ENCODE results near the gene MITF. TPM values are rescaled to one million over a fixed set of nuclear protein-coding genes. Genes with fewer than 3 reads are reported as not detected.

Gene MITF
- 0.54 TPM for polyA plus RNA-seq

DNA sequence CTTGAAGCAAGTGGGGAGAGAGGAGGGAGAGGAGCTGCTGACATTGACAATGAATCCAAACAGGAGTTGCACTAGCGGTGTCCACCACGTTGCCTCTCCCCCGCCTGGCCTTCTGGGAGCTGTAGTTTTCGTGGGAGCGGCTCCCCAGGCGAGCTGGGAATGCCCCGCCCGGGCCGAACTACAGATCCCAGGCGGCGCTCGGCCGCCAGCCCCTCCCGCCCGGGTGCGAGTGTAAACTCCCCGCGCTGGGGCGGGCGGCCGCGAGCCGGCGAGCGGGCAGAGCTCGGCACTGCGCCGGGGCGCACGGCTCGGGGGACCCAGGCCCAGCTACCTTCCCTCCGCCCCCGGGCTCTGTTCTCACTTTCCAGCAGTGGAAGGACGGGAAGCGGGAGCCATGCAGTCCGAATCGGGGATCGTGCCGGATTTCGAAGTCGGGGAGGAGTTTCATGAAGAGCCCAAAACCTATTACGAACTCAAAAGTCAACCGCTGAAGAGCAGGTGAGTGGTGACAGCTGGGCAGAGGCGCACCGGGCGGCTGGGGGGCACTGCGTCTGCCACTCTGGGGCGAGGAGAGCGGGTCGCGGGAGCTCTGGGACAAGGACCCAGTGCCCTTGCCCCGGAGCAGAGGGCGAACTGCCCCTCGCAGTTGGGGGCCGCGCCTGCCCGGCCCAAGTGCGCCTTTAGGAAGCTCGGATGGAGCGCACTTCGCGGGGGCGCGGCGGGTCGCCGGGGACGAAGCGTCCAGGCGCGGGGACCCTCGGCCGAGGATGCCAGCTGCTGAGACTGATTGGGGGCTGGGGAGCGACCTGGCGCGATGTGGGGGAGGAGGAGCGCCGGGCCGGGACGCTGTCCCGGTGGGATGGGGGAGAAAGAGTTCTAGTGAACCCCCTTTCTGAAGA lies at the start of gene MITF:
Gene MITF, plus strand, starts transcription at position 261 of the 899 bp plus-strand sequence. Its CDS starts 134 bp downstream, at position 395.
- Mint-ChIP-seq H3K4me3 (peak within 1 kb of the TSS in 3 of 4 donors; percentile 23 to 85 (median 35)), H3K9me3 (no peaks in the 10 kb centered on the region), H3K36me3 (no peaks in the 10 kb centered on the region), H3K27ac (no peak within 1 kb of the TSS), H3K4me1 (peaks cover 0 to 2% (median 2%) of the 10 kb centered on the region in 3 donors), H3K27me3 (peaks cover 28% of the 10 kb centered on the region)

GRCh38 chr3:69691860-69692259 lies 47.4 kb upstream of the MITF start:
- no peak overlapping the region for H3K27ac Mint-ChIP-seq

DNA sequence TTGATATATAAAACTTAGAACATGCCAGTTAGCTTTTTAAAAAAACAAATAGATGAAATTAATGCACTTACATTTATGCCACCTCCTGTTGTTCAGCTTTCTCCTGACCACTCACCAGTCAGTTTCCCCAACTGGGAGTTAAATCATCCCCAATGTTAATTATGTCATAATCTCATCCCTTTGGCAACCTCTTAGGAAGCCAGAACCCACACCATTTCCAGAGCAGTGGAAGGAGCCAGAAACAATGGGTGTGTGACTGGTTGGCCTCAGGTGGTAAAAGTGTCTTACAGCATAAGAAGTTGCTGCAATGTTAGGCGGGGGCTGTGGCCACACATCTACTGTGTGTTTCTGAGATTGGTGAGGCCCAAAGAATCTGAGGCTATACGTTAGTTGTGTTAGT lies 46.5 kb upstream of the MITF start:
- Mint-ChIP-seq H3K36me3 (no peaks in the 10 kb centered on the region), H3K9me3 (peaks cover 0 to 4% (median 0%) of the 10 kb centered on the region in 3 donors), H3K27me3 (peaks cover 3% of the 10 kb centered on the region), H3K4me3 (no peak overlapping the region), H3K27ac (no peak overlapping the region), H3K4me1 (no peaks in the 10 kb centered on the region)

More at GRCh38 chr3:69691860-69692259, 47.4 kb upstream of the MITF start:
- Mint-ChIP-seq H3K4me1 (no peaks in the 10 kb centered on the region), H3K27me3 (peaks cover 3% of the 10 kb centered on the region), H3K36me3 (no peaks in the 10 kb centered on the region), H3K9me3 (peaks cover 0 to 4% (median 0%) of the 10 kb centered on the region in 3 donors), H3K4me3 (no peak overlapping the region)

- no peaks in the 10 kb centered on the region for H3K4me1 Mint-ChIP-seq
- H3K27me3 Mint-ChIP-seq, result peaks cover 3% of the 10 kb centered on the region
- no peak overlapping the region for H3K27ac Mint-ChIP-seq
- H3K36me3 Mint-ChIP-seq, result no peaks in the 10 kb centered on the region
- peaks cover 3 to 7% (median 7%) of the 10 kb centered on the region in 3 donors for H3K9me3 Mint-ChIP-seq
- no peak overlapping the region for H3K4me3 Mint-ChIP-seq
Observed at GRCh38 chr3:69695443-69695842, 43.8 kb upstream of the MITF start.

DNA sequence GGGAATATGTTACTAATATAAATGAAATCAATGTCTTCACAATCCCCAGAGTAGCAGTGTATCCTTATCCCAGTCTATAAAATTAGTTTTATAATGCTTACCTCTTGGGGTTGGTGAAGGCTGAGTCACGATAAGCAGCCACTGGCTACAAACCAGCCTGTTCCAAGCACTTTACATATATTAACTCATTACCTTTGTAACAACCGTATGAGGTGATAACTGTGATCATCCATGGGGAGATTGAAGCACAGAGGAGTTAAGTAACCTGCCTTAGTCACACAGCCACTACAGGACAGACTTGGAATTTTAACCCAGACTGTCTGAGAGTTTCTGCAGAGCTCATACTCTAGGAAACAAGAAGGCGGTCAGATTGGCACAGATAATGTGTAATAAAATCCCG lies 43.3 kb upstream of the MITF start:
- H3K9me3 Mint-ChIP-seq, result peaks cover 3 to 11% (median 8%) of the 10 kb centered on the region in 3 donors
- H3K36me3 Mint-ChIP-seq, result no peaks in the 10 kb centered on the region
- H3K27me3 Mint-ChIP-seq, result peaks cover 3% of the 10 kb centered on the region
- no peak overlapping the region for H3K27ac Mint-ChIP-seq
- H3K4me1 Mint-ChIP-seq, result no peaks in the 10 kb centered on the region
- no peak overlapping the region for H3K4me3 Mint-ChIP-seq

DNA sequence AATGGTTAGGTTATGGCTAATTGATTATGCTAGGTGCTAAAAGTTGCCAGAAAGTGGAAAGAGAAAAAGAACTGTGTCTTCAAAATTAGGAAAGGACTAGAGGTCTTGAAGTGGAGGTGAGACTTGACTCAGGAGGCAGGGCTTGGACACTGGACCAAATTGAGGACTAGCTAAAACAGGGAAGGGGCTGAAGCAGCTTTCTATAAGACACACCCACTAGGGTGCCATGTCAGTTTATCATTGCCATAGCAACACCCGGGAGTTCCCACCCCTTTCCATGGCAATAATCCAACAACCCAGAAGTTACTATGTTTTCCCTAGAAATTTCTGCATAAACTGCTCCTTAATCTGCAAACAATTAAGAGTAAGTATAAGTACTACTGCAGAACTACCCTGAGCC lies 42.9 kb upstream of the MITF start:
- Mint-ChIP-seq H3K27ac (no peak overlapping the region), H3K27me3 (peaks cover 3% of the 10 kb centered on the region), H3K4me1 (no peaks in the 10 kb centered on the region), H3K4me3 (no peak overlapping the region), H3K36me3 (no peaks in the 10 kb centered on the region), H3K9me3 (peaks cover 3 to 13% (median 12%) of the 10 kb centered on the region in 3 donors)

DNA sequence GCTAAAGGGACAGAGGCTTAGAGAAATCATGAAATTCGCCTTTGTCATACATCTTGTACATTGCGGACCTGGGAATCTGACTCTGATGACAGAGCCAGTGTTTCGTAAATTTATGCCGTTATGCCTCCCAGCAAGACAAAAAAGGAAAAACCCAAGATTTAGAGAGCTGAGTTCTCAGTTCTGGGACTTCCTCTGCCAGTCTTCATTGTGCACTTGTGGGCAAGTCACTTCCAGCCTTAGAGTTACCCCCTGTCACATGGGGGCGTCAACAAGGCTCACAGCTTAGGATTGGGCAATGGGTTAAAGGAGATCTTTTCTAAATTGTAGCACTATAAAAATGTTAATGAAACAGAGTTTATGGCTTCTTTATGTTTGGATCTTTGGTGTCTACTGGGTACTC lies 41.9 kb upstream of the MITF start:
- H3K4me3 Mint-ChIP-seq, result no peak overlapping the region
- H3K4me1 Mint-ChIP-seq, result no peaks in the 10 kb centered on the region
- peaks cover 3 to 17% (median 14%) of the 10 kb centered on the region in 3 donors for H3K9me3 Mint-ChIP-seq
- no peak overlapping the region for H3K27ac Mint-ChIP-seq
- H3K27me3 Mint-ChIP-seq, result peaks cover 3% of the 10 kb centered on the region
- no peaks in the 10 kb centered on the region for H3K36me3 Mint-ChIP-seq

DNA sequence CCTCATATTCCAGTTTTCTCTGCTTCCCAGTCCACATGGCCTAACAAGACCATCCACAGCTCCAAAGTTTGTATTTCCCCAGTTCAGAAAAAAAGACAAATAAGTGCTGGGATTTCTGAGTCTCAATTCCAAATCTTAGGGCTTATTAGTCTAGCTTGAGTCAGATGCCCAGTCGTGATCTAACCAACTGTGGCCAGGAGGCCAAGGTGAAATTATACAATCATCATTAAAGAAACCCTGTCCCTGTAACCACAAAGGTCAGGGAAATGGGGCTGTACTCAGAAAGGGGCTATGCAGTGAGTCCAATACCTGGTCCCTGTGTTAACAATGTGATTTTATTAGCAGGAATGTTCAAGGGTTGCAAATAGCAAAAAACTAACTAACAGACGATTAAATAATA lies 40.5 kb upstream of the MITF start:
- Mint-ChIP-seq H3K4me3 (no peak overlapping the region), H3K27me3 (peaks cover 3% of the 10 kb centered on the region), H3K27ac (no peak overlapping the region), H3K4me1 (no peaks in the 10 kb centered on the region), H3K9me3 (peaks cover 3 to 17% (median 14%) of the 10 kb centered on the region in 3 donors), H3K36me3 (no peaks in the 10 kb centered on the region)

DNA sequence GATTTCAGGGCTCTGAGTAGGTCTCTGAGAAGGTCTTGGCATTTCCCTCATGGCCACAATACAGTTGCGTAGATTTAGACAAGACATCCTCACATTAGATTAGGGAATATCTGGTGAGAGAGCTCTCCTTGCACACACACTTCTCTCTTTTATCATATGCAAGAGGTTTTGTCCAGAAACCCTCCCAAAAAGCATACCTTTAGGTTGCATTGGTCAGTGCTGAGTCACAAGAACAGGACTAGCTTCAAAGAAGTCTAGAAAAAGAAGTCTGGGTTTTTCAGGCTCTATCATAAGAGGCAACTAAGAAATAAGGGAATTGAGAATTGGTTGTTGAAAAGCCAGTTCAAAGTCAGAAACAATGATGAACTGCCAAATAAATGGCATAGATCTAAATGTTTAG lies 40.1 kb upstream of the MITF start:
- H3K27ac Mint-ChIP-seq, result no peak overlapping the region
- H3K9me3 Mint-ChIP-seq, result peaks cover 4 to 17% (median 14%) of the 10 kb centered on the region in 3 donors
- H3K4me1 Mint-ChIP-seq, result no peaks in the 10 kb centered on the region
- H3K4me3 Mint-ChIP-seq, result no peak overlapping the region
- no peaks in the 10 kb centered on the region for H3K36me3 Mint-ChIP-seq
- peaks cover 2% of the 10 kb centered on the region for H3K27me3 Mint-ChIP-seq

DNA sequence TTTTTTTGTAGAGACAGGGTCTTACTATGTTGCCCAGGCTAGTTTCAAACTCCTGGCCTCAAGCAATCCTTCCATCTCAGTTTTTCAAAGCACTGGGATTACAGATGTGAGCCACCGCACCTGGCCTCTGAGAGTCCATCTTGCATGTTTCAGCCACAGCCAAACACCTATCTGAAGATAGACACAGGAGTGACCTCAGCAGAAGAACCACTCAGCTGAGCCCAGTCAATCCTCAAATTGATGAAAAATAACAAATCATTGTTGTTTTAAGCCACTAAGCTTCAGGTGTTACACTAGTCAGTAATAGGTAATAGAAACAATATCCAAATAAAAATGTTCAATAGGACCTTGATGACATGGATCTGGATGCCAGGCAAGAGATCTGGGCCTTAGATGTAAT lies 38.3 kb upstream of the MITF start:
- Mint-ChIP-seq H3K27me3 (peaks cover 3% of the 10 kb centered on the region), H3K27ac (no peak overlapping the region), H3K4me1 (no peaks in the 10 kb centered on the region), H3K9me3 (peaks cover 4 to 15% (median 14%) of the 10 kb centered on the region in 3 donors), H3K4me3 (no peak overlapping the region), H3K36me3 (no peaks in the 10 kb centered on the region)

GRCh38 chr3:69710153-69710977 lies 28.9 kb upstream of the MITF start:
- Mint-ChIP-seq H3K36me3 (no peaks in the 10 kb centered on the region), H3K4me1 (no peaks in the 10 kb centered on the region), H3K27ac (no peak overlapping the region), H3K4me3 (no peak overlapping the region), H3K27me3 (peaks cover 2% of the 10 kb centered on the region), H3K9me3 (peaks cover 0 to 2% (median 1%) of the 10 kb centered on the region in 3 donors)

- Mint-ChIP-seq H3K27me3 (peaks cover 1% of the 10 kb centered on the region), H3K36me3 (no peaks in the 10 kb centered on the region), H3K27ac (no peak overlapping the region), H3K4me1 (peaks cover 0 to 1% (median 0%) of the 10 kb centered on the region in 3 donors), H3K9me3 (peaks cover 0 to 2% (median 1%) of the 10 kb centered on the region in 3 donors), H3K4me3 (no peak overlapping the region)
Observed at GRCh38 chr3:69712269-69712668, 27.0 kb upstream of the MITF start.

DNA sequence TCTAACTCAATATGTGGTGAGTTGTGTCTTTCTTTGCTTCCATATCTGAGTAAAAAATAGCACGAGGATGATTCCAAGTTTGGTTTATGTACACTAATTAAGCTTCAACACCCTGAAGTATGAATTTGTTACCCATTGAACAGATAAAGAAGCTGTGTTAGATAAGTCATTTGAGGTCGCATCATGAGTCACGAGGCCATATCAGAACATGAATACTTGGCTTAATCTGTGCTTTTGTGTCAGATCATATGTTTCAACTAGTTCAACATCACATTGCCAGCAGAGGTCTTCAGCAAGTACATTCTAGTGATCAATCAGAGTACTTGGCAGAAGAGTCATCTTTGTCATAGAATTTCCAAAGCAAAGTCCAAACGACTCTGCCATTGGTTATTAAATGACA lies 26.3 kb upstream of the MITF start:
- peaks cover 0 to 2% (median 1%) of the 10 kb centered on the region in 3 donors for H3K9me3 Mint-ChIP-seq
- H3K27ac Mint-ChIP-seq, result no peak overlapping the region
- H3K36me3 Mint-ChIP-seq, result no peaks in the 10 kb centered on the region
- no peaks in the 10 kb centered on the region for H3K27me3 Mint-ChIP-seq
- peaks cover 0 to 1% (median 0%) of the 10 kb centered on the region in 3 donors for H3K4me1 Mint-ChIP-seq
- H3K4me3 Mint-ChIP-seq, result no peak overlapping the region

DNA sequence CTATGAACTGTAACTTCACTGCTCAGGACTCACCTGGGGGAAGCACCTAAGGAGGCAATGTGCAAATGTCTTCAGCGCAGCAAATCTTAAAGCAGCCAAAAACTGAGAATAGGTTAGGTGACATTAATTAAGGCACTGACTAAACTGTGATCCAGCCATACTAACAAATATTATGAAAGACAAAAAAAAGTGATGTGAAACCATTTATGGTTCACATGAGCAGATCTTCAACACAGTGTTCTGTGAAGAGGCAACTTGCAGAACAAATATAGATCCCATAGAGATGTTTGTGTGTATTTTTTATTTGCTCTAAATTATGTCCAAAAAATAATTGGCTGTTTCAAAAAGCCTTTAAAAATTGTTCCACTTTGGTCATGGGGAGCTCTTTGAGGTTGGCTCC lies 24.1 kb upstream of the MITF start:
- peak overlapping the region in 1 of 4 donors; percentile 52 for H3K4me3 Mint-ChIP-seq
- H3K36me3 Mint-ChIP-seq, result no peaks in the 10 kb centered on the region
- no peaks in the 10 kb centered on the region for H3K27me3 Mint-ChIP-seq
- peaks cover 0 to 1% (median 0%) of the 10 kb centered on the region in 3 donors for H3K4me1 Mint-ChIP-seq
- H3K27ac Mint-ChIP-seq, result no peak overlapping the region
- H3K9me3 Mint-ChIP-seq, result peaks cover 0 to 1% (median 0%) of the 10 kb centered on the region in 3 donors

DNA sequence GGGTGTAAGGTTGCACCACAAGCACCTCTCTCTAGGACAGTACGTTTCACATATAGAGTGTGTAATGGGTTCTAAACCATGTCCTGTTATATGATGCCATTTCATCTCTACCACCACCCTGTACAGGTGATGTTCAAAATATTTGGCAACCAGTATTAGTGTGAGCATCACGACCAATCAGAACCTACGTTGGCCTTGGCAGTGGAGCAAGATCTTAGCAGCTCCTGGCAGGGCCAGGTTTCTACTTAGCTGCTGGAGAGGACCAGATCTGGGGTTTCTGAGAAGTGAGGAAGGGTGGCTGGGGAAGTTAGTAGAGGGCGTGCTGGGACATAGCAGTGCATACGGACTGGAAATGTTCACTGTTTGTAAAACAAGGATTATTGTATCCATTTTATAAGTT lies 23.1 kb upstream of the MITF start:
- H3K27ac Mint-ChIP-seq, result no peak overlapping the region
- peaks cover 0 to 1% (median 0%) of the 10 kb centered on the region in 3 donors for H3K4me1 Mint-ChIP-seq
- no peaks in the 10 kb centered on the region for H3K9me3 Mint-ChIP-seq
- H3K27me3 Mint-ChIP-seq, result no peaks in the 10 kb centered on the region
- no peak overlapping the region for H3K4me3 Mint-ChIP-seq
- no peaks in the 10 kb centered on the region for H3K36me3 Mint-ChIP-seq

Data from IgD-negative memory B cell (primary cell).